GM19238 (cell line): Measurements from ENCODE around the gene MTA2.

ENCODE experiments used
- DNase-seq: peaks from one replicate; pipeline ENCODE4 v3.0.0; 2011; ENCODE audit warnings: low spot score; ENCODE audit not compliant: insufficient read length

The MTA2 gene

DNA sequence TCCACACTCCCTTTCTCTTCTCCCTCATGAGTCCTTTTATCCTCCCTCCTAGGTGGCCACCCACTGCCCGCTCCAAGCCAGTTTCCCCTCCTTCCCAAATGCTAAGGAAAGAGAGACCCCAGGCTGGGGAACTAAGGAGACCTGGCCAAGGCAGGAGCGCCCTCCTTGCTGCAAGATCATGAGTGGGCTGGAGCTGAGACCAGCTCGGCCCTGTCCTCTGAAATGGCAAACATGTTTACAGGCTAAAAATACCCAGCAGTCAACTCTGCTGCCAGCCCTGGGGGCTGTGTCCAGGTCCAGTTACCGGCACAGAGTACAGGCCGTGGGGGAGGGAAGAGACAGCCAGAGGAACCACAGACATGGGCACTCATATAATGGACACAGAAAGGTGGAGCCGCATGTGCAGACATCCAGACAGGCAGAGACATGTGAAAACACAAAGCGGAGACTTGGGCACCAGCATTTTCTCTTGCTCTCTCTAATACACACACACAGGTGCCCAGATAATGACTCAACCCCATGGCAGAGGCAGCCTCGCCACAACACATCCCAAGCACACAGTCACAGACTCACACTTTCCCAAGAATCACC lies 53.9 kb downstream of the MTA2 start:
- DNase-seq, result no peak

DNA sequence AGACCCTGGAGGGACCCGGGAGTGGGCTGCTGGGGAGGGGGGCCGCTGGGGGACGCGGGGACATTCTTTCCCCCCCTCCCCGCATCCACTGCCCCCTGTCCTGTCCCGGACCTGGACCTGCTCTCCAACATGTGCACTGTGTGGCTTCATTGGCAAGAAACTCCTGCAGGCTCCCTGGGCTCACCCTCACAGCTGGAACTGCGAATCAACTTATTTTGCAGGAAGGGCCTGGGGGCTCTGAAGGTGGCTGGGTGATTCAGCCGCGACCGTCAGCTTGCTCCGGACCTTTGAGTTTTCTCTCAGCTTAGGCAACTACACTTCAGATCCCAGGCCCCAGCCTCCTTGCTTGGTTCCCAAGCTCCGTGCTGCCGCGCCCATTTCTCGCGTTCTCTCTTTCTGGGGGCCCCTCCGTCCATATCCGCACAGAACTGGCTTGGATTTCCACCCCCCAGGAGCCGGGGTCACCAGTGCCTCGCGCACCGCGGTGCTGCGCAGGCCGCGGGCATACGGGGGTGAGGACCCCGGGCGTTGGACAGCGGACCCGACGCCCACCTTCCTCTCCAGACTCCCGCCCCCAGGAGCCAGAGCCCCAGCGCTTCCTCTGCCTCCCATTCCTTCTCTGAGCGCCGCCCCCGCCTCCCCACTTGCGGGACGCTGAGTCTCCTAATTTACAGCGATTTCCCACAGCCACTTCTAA lies 54.6 kb downstream of the MTA2 start:
- DNase-seq, result no peak

DNA sequence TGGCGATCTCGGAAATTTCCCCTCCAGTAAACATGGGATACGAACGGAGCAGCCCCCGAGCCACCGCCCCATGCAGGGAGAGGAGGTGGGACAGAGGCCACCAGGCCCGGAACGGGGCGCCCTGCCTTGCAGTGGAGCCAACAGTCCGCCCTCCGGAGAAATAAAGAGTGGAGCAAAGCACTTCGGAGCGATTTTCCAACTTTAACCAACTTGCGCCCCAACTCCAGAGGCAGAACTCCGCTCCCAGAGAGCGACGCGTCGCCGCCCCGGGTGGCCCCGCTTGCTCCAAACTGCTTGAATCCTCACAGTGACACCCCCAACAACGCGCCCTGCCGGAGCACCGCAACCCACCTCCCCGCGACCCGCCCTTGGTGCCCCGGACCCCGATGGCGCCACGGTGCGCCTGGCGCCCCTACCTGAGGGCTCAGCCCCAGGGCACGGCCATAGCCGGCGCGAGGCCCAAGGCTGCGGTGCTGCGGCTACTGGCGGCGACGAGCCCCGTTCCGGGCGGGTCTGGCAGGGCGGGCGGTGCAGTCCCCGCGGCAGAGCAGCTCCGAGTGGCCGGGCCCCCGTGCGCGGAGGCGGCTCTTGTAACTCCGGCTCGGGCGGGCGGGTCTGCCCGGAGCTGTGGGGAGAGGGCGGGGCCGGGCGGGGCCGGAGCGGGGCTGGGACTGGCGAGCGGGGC lies 55.3 kb downstream of the MTA2 start, which contains the start of gene AHNAK:
Gene AHNAK, minus strand, starts transcription at position 563 of the 685 bp plus-strand sequence. CDS start 10,708 bp downstream, outside the sequence.
- no peak for DNase-seq

DNA sequence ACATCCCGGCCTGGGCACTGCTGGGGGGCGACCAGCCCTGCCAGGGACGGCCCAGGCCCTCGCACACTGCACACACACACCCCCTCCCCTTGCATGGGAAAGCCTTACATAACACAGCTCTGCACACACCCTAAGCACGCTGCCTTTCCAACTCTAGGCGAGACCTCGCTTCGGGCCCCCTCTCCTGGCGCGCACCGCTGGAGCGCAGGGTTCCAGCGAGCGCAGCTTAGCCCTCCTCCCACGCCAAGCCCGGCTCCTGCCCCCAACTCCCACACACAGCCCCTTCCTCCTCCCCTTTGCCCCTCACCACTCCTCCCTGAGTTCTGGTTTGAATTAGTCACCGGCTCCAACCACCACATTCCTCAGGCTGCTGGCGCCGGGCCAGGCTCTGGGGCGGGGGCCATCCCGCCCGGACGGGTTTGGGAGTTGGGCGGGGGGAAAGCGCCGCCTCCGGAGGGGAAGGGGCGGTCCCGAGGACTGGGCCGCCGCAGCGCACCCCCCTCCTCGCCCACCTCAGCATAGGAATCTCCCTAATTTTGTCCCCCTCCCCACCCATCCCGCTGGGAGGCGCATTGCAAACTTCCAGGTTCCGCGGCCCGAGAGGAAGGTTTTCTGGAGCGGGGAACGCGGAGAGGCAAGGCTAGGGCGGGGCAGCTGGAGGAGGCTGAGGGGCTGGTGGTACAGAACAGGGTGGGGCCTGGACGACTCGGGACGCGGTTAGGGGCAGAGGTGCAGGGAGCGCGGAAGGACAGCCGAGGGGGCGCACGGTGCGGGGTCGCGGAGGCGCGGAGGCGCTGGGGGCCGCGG lies 56.0 kb downstream of the MTA2 start:
- DNase-seq, result no peak

DNA sequence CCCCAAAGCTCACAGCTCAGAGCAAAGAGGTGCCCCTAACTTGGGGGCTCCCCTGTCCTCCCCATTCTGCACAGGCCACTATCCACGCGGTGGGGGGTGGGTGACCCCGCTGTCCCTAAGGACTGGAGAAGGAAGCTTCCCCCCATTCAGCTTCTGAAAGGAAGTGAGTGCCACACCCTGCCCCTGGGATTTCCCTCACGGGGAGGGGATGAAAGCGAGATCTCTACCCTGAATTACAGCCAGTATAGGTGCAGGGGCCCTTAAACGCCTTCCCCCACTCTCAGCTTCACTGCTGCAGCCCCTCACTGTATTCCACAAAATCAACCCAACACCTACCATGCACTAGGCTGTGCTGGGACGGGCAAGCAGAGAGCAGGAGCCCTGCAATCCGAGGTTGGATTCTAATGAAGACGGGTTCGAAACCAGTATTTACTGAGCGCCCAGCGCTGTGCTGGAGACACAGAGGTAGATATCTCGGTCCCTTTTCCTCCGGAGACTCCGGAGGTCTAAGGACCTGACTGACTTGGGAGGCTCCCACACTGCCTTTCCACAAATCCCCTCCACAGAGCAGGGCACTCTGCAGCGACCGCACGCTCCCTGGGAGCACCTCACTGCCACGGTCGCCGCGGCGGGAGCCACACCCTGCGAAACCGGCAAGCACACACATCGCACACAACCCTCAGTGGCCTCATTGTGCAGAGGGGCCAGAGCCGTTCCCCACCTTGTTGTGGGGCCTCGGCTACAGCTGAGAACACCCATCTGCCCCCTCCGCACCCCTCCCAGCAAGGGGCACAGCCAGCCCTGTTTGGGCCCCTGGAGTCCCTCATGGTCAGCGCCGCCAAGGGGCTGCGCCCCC lies 56.9 kb downstream of the MTA2 start:
- no peak for DNase-seq

DNA sequence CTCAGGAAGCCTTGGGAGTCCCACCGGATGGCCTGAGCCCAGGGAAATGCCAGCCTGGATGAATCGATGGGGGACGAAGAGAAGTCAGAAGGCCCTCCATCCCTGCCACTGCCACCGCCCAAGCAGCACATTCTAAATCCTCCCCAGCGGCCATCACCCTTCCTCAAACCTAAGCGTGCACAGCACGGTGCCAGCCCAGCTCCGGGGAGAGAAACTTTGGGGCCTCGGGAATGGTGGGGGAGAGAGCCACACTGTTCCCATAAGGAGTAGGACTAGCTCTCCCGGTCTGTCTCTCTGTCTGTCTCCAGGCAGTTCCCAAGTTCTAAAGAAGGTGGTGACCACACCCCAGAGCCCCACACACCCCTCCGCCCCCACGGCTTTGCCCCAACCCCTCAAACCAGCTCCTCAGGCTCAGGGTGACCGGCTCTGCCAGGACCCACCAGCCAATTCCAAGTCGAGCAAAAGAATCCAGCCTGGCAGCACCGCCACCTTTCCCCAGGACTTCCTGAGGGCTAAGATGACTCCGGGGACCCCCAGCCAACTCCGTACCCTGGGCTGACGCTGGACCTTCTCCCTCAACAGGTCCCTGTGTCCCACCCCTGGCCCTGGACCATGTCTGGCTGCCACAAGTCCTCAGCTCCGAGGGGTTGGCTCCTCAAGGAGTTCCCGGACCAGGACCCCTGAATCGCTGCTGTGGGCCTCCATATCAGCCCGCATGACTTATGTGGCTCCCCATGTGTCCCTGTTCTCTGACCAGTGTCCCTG lies 57.8 kb downstream of the MTA2 start:
- no peak for DNase-seq
